GM18507 (cell line): ENCODE results near the gene NTRK1.
A peak's percentile ranks its signal among the peaks of the same experiment; 100 is the strongest.

ENCODE experiments used
- DNase-seq: peaks from one replicate; pipeline ENCODE4 v3.0.0; 2011; ENCODE audit warnings: low read depth; ENCODE audit not compliant: insufficient read length; ENCODE audit errors: extremely low spot score
- FAIRE-seq: peaks from 2 replicates; lab custom pipeline; 2011; peaks lifted over from hg19 to GRCh38; lab: Jason Lieb, UNC

The NTRK1 gene

GRCh38 chr1:156874572-156875340, 14.1 kb downstream of the NTRK1 start:
- no peak for DNase-seq

GRCh38 chr1:156875341-156875615, 14.6 kb downstream of the NTRK1 start:
- DNase-seq: no peak
- no peak for FAIRE-seq

More at GRCh38 chr1:156874572-156875340, 14.1 kb downstream of the NTRK1 start:
- FAIRE-seq: no peak

GRCh38 chr1:156876281-156876680, 15.6 kb downstream of the NTRK1 start:
- no peak for DNase-seq
- FAIRE-seq: no peak

- DNase-seq (no peak), FAIRE-seq (no peak)
Observed at GRCh38 chr1:156877433-156878170, 16.9 kb downstream of the NTRK1 start.

- FAIRE-seq: no peak
- DNase-seq: no peak
Observed at GRCh38 chr1:156879876-156880275, 19.2 kb downstream of the NTRK1 start.

GRCh38 chr1:156880473-156880872, 19.8 kb downstream of the NTRK1 start:
- DNase-seq (no peak), FAIRE-seq (no peak)

GRCh38 chr1:156881101-156881500, 20.4 kb downstream of the NTRK1 start:
- no peak for FAIRE-seq

GRCh38 chr1:156881663-156882062, 21.0 kb downstream of the NTRK1 start:
- DNase-seq: no peak
- FAIRE-seq: no peak

More at GRCh38 chr1:156881101-156881500, 20.4 kb downstream of the NTRK1 start:
- DNase-seq: no peak

- no peak for DNase-seq
- FAIRE-seq: no peak
Observed at GRCh38 chr1:156882543-156882942, 21.9 kb downstream of the NTRK1 start.

- DNase-seq (no peak), FAIRE-seq (no peak)
Observed at GRCh38 chr1:156883919-156884318, 23.3 kb downstream of the NTRK1 start.

GRCh38 chr1:156884560-156885184, 24.0 kb downstream of the NTRK1 start:
- FAIRE-seq: no peak
- DNase-seq: no peak

GRCh38 chr1:156885314-156885713, 24.6 kb downstream of the NTRK1 start:
- no peak for FAIRE-seq
- no peak for DNase-seq

GRCh38 chr1:156885880-156886355, 25.3 kb downstream of the NTRK1 start:
- FAIRE-seq: no peak

GRCh38 chr1:156886583-156887281, 26.1 kb downstream of the NTRK1 start:
- DNase-seq: no peak
- no peak for FAIRE-seq

More at GRCh38 chr1:156885880-156886355, 25.3 kb downstream of the NTRK1 start:
- no peak for DNase-seq

GRCh38 chr1:156887317-156887716, 26.7 kb downstream of the NTRK1 start:
- no peak for DNase-seq
- no peak for FAIRE-seq

GRCh38 chr1:156887734-156888133, 27.1 kb downstream of the NTRK1 start:
- no peak for FAIRE-seq

GRCh38 chr1:156889802-156890580, 29.3 kb downstream of the NTRK1 start:
- DNase-seq (peak; percentile 50), FAIRE-seq (peak; percentile 78)

More at GRCh38 chr1:156887734-156888133, 27.1 kb downstream of the NTRK1 start:
- DNase-seq: no peak

- FAIRE-seq: peak; percentile 5
Observed at GRCh38 chr1:156892190-156893047, 31.8 kb downstream of the NTRK1 start.

More at GRCh38 chr1:156892190-156893047, 31.8 kb downstream of the NTRK1 start:
- DNase-seq: peak; percentile 58
